CD14-positive monocyte (primary cell): ENCODE data around the gene SLC17A6. TPM values are rescaled to one million over a fixed set of nuclear protein-coding genes. Genes with fewer than 3 reads are reported as not detected.

Experiments
- DNase-seq, 3 donors: peaks; one replicate each; pipeline ENCODE4 v3.0.0-alpha.2; 2011 to 2022
- H2AFZ ChIP-seq: 2 replicates; pipeline ENCODE4 v1.6.0; 2012; ENCODE audit warnings: mild to moderate bottlenecking, low read depth, low read length, inconsistent platforms; ENCODE audit not compliant: insufficient read depth, poor library complexity, severe bottlenecking
- H3K27ac ChIP-seq, 2 donors: 1 replicate in 1 of 2; 2 replicates in 1 of 2; pipeline ENCODE4 v1.5.1; 2012 to 2013; ENCODE audit warnings: low read length in 2 of 2, control low read depth in 1 of 2, inconsistent platforms in 1 of 2, low read depth in 1 of 2, mild to moderate bottlenecking in 1 of 2
- H3K27me3 ChIP-seq, 2 donors: one replicate each; pipeline versions ENCODE4 v1.6.0 to v1.6.1; 2011 to 2013; ENCODE audit warnings: low read length in 2 of 2; ENCODE audit not compliant: control insufficient read depth in 2 of 2, insufficient read depth in 2 of 2
- H3K36me3 ChIP-seq, 2 donors: replicated peaks in 1 of 2; 1 replicate in 1 of 2; 2 replicates in 1 of 2; pipeline versions ENCODE4 v1.5.1 to v1.6.1; 2012 to 2013; ENCODE audit warnings: low read length in 2 of 2, control low read depth in 1 of 2, inconsistent platforms in 1 of 2, mild to moderate bottlenecking in 1 of 2; ENCODE audit not compliant: insufficient read depth in 2 of 2, control insufficient read depth in 1 of 2
- H3K4me1 ChIP-seq, 2 donors: 1 replicate in 1 of 2; 2 replicates in 1 of 2; pipeline versions ENCODE4 v1.5.1 to v1.6.1; 2012 to 2013; ENCODE audit warnings: low read length in 2 of 2, control low read depth in 1 of 2, inconsistent platforms in 1 of 2, mild to moderate bottlenecking in 1 of 2, moderate library complexity in 1 of 2; ENCODE audit not compliant: insufficient read depth in 2 of 2, control insufficient read depth in 1 of 2
- H3K4me2 ChIP-seq: replicated peaks from 2 replicates; pipeline ENCODE3; 2012; ENCODE audit warnings: low read length, moderate library complexity, mild to moderate bottlenecking; ENCODE audit not compliant: poor library complexity, severe bottlenecking; ENCODE audit errors: extremely low read depth
- H3K4me3 ChIP-seq, 3 experiments: fragments of 200-600 bp in 1 of 3; sonication (generic) in 1 of 3; replicated peaks in 1 of 3; 1 replicate in 2 of 3; 2 replicates in 1 of 3; pipeline ENCODE4 v1.5.1; 2011 to 2013; ENCODE audit warnings: low read length in 3 of 3, mild to moderate bottlenecking in 3 of 3, control low read depth in 2 of 3, low read depth in 2 of 3, inconsistent platforms in 1 of 3, moderate library complexity in 1 of 3
- H3K79me2 ChIP-seq: 2 replicates; pipeline ENCODE4 v1.6.0; 2012; ENCODE audit warnings: mild to moderate bottlenecking, control low read depth, inconsistent platforms, low read length, moderate library complexity; ENCODE audit not compliant: insufficient read depth
- H3K9ac ChIP-seq: 2 replicates; pipeline ENCODE4 v1.6.0; 2017; ENCODE audit warnings: low read length, mild to moderate bottlenecking; ENCODE audit not compliant: insufficient read depth, poor library complexity, severe bottlenecking
- H3K9me3 ChIP-seq, 2 donors: replicated peaks in 1 of 2; 1 replicate in 1 of 2; 2 replicates in 1 of 2; pipeline versions ENCODE4 v1.5.1 to v1.6.1; 2012 to 2013; ENCODE audit warnings: low read length in 2 of 2, control low read depth in 1 of 2; ENCODE audit not compliant: control insufficient read depth in 1 of 2, insufficient read depth in 1 of 2
- H4K20me1 ChIP-seq: 2 replicates; pipeline ENCODE4 v1.6.0; 2012; ENCODE audit warnings: mild to moderate bottlenecking, low read length, control low read depth, moderate library complexity; ENCODE audit not compliant: insufficient read depth
- H3K27ac Mint-ChIP-seq, 7 donors: one replicate each; pipeline ENCODE4 v1.8.0; 2020; ENCODE audit warnings: mild to moderate bottlenecking in 7 of 7, mixed read lengths in 7 of 7, moderate library complexity in 6 of 7, inconsistent platforms in 2 of 7
- H3K27me3 Mint-ChIP-seq, 3 donors: one replicate each; pipeline ENCODE4 v1.8.0; 2021 to 2022; ENCODE audit warnings: low read depth in 3 of 3, mild to moderate bottlenecking in 3 of 3, mixed read lengths in 3 of 3, moderate library complexity in 3 of 3, inconsistent platforms in 1 of 3
- H3K36me3 Mint-ChIP-seq, 2 donors: one replicate each; pipeline ENCODE4 v1.8.0; 2020; ENCODE audit warnings: mixed read lengths in 2 of 2, inconsistent platforms in 1 of 2, mild to moderate bottlenecking in 1 of 2
- H3K4me1 Mint-ChIP-seq: one replicate; pipeline ENCODE4 v1.8.0; 2020; ENCODE audit warnings: mild to moderate bottlenecking, mixed read lengths
- H3K4me3 Mint-ChIP-seq, 2 donors: one replicate each; pipeline ENCODE4 v1.8.0; 2020; ENCODE audit warnings: mild to moderate bottlenecking in 2 of 2, mixed read lengths in 2 of 2, moderate library complexity in 1 of 2
- H3K9me3 Mint-ChIP-seq, 7 donors: one replicate each; pipeline ENCODE4 v1.8.0; 2020 to 2022; ENCODE audit warnings: mixed read lengths in 7 of 7, mild to moderate bottlenecking in 6 of 7, moderate library complexity in 6 of 7, inconsistent platforms in 2 of 7
- CTCF ChIP-seq: fragments of 200-600 bp; IDR thresholded peaks from one replicate; pipeline ENCODE4 v1.8.0; 2022; ENCODE audit warnings: antibody characterized with exemption, mild to moderate bottlenecking
- WGBS: methylation state at CpG from one replicate; pipeline ENCODE4 v1.1.5; 2013; ENCODE audit warnings: missing lambda C conversion rate; ENCODE audit not compliant: insufficient coverage; 5-methylcytosine and 5-hydroxymethylcytosine counted together
- intact Hi-C, 2 donors: fragments of 100-400 bp; cut with micrococcal nuclease; formaldehyde crosslinking; loops; one replicate each; pipeline versions ENCODE4 v1.15.0 to v1.15.1; 2023
- polyA plus RNA-seq, 3 donors: library from polyadenylated mRNA; depleted of rRNA in 1 of 3; unstranded in 2 of 3; stranded (reverse) in 1 of 3; fragments of 300-500 nt in 2 of 3; fragments of >200 nt in 1 of 3; fragmentation: Illumina TruSeq in 2 of 3; gene quantifications; 1 replicate in 2 of 3; 2 replicates in 1 of 3; pipeline ENCODE4 v1.2.3, GENCODE V29; 2012 to 2021

The SLC17A6 gene
- polyA plus RNA-seq, 3 donors, result not detected

- H3K4me3 ChIP-seq, result no peak overlapping the region
- no peaks in the 10 kb centered on the region for H3K4me1 Mint-ChIP-seq
- H3K27me3 ChIP-seq, result no peaks in the 10 kb centered on the region
- H3K9me3 ChIP-seq, result no peaks in the 10 kb centered on the region
- no peak overlapping the region for H3K9ac ChIP-seq
- no peaks in the 10 kb centered on the region for H3K79me2 ChIP-seq
- intact Hi-C loops, result no loop called here
- H3K9me3 Mint-ChIP-seq, result peaks cover 0 to 2% (median 0%) of the 10 kb centered on the region in 7 donors
- no peaks in the 10 kb centered on the region for H3K36me3 Mint-ChIP-seq
- H3K36me3 ChIP-seq, result no peaks in the 10 kb centered on the region
- H2AFZ ChIP-seq, result no peak overlapping the region
- TF ChIP-seq CTCF, result no peak
- DNase-seq, result no peak
- no peak overlapping the region for H3K4me2 ChIP-seq
- H3K27ac Mint-ChIP-seq, result no peak overlapping the region
- H3K27me3 Mint-ChIP-seq, result peaks cover 0 to 2% (median 1%) of the 10 kb centered on the region in 3 donors
- no peaks in the 10 kb centered on the region for H3K4me1 ChIP-seq
- H4K20me1 ChIP-seq, result no peaks in the 10 kb centered on the region
- H3K4me3 Mint-ChIP-seq, result no peak overlapping the region
- WGBS, result 67% methylated on average over 1 of the region's 4 CpGs
- no peak overlapping the region for H3K27ac ChIP-seq
These were observed 77.3 kb downstream of the SLC17A6 start for GRCh38 chr11:22415476-22415875.

DNA sequence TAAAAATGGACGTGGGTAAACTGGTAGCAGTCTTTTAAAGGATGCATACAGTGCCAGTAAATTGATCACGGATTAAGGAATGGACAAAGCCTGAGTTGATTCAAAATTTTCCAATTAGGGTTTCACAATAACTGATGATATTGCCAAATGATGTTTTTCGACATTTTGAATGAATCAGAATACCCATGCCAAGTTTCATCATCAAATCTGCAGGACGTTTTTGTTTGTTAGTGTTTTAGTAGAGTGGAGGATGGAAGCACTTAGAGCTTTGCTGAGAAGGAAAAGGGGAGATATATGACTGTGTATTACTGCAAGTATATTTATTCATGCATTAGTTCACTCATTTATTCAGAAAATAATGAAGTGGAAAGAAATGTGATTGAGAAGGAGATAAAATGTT lies 78.3 kb downstream of the SLC17A6 start:
- no peaks in the 10 kb centered on the region for H3K36me3 Mint-ChIP-seq
- Histone ChIP-seq H2AFZ (no peak overlapping the region), H3K4me3 (no peak overlapping the region), H3K9me3 (no peaks in the 10 kb centered on the region), H3K27ac (no peak overlapping the region), H4K20me1 (no peaks in the 10 kb centered on the region), H3K36me3 (no peaks in the 10 kb centered on the region), H3K4me2 (no peak overlapping the region), H3K27me3 (no peaks in the 10 kb centered on the region), H3K79me2 (no peaks in the 10 kb centered on the region), H3K9ac (no peak overlapping the region), H3K4me1 (no peaks in the 10 kb centered on the region)
- TF ChIP-seq CTCF, result no peak
- intact Hi-C loops, result no loop called here
- WGBS, result no CpG with 5 or more reads among the region's 4 CpGs
- H3K9me3 Mint-ChIP-seq, result peaks cover 0 to 2% (median 0%) of the 10 kb centered on the region in 7 donors
- H3K4me3 Mint-ChIP-seq, result no peak overlapping the region
- DNase-seq, result no peak
- no peak overlapping the region for H3K27ac Mint-ChIP-seq
- peaks cover 0 to 2% (median 1%) of the 10 kb centered on the region in 3 donors for H3K27me3 Mint-ChIP-seq
- H3K4me1 Mint-ChIP-seq, result no peaks in the 10 kb centered on the region
